ENCODE measurements around the gene KIF26B.

Gene KIF26B

DNA sequence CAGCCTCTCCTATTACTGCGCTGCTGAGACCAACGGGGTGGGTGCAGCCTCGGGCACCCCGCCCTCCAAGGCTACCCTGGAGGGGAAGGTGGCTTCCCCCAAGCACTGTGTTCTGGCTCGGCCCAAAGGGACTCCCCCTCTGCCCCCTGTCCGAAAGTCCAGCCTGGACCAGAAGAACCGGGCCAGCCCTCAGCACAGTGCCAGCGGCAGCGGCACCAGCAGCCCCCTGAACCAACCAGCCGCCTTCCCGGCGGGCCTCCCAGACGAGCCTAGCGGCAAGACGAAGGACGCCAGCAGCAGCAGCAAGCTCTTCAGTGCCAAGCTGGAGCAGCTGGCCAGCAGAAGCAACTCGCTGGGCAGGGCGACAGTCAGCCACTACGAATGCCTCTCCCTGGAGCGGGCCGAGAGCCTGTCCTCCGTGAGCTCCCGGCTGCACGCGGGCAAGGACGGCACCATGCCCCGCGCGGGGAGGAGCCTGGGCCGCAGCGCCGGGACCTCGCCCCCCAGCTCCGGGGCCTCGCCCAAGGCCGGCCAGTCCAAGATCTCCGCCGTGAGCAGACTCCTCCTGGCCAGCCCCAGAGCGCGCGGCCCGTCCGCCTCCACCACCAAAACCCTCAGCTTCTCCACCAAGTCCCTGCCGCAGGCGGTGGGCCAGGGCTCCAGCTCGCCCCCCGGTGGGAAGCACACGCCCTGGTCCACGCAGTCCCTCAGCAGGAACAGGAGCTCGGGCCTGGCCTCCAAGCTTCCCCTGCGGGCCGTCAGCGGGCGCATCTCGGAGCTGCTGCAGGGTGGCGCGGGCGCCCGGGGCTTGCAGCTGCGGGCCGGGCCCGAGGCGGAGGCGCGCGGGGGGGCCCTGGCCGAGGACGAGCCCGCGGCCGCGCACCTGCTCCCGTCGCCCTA is 533.1 kb downstream of the KIF26B start:
- H3K4me3 ChIP-seq (ENCODE audit: low read depth, low read length, poor library complexity, severe bottlenecking) = no peak overlapping the region
- no peak overlapping the region for H3K4me2 ChIP-seq (ENCODE audit: low read length)

DNA sequence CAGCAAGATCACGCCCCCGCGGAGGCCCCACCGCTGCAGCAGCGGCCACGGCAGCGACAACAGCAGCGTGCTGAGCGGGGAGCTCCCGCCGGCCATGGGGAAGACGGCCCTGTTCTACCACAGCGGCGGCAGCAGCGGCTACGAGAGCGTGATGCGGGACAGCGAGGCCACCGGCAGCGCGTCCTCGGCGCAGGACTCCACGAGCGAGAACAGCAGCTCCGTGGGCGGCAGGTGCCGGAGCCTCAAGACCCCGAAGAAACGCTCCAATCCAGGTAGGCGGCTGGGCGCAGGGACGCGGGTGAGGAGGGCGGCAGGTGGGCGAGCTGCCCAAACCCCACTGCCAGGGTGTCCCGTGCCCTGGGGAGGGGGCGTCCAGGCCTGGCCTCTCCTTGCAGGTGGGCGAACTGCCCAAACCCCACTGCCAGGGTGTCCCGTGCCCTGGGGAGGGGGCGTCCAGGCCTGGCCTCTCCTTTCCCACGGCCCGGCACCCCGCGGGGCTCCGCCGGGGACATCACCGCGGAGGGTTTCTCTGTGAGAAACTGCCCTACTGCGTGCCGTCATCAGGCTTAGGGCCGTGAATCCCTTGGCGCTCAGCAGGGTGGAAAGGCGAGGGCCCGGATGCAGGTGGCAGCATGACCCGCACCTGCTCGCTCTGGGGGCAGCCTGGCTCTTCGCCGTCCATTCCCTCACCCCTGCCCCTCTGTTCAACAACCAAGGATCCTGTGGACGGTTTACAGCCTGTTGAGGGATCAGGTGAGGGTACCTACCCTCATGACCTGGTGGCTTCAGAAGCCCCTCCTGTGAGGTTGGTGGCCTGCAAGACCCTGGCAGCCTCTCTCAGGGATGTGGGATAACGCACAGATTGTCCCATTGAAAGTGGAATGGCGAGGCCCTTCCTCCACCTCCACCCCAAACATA is 534.0 kb downstream of the KIF26B start:
- H3K9me3 ChIP-seq (ENCODE audit: low read length) = no peaks in the 10 kb centered on the region
- no peaks in the 10 kb centered on the region for H3K36me3 ChIP-seq (ENCODE audit: insufficient read depth, low read length)
- no peaks in the 10 kb centered on the region for H3K79me2 ChIP-seq (ENCODE audit: insufficient read depth, low read length)
- no peaks in the 10 kb centered on the region for H3K9me2 ChIP-seq (ENCODE audit: low read depth, low read length)
- H3F3A ChIP-seq (ENCODE audit: insufficient read depth, low read length) = no peaks in the 10 kb centered on the region
- no peaks in the 10 kb centered on the region for H3K27me3 ChIP-seq (ENCODE audit: insufficient read depth, low read length)
- H2AFZ ChIP-seq (ENCODE audit: low read length) = no peak overlapping the region
- no peaks in the 10 kb centered on the region for H3K4me1 ChIP-seq (ENCODE audit: insufficient read depth, low read length, severe bottlenecking)
- no peak overlapping the region for H3K9ac ChIP-seq (ENCODE audit: low read length)
- H3K27ac ChIP-seq (ENCODE audit: low read depth, low read length, poor library complexity, severe bottlenecking) = no peak overlapping the region
- no peaks in the 10 kb centered on the region for H4K20me1 ChIP-seq (ENCODE audit: insufficient read depth, low read length)
- no peak overlapping the region for H3K4me3 ChIP-seq (ENCODE audit: low read depth, low read length, poor library complexity, severe bottlenecking)
- no peak overlapping the region for H3K4me2 ChIP-seq (ENCODE audit: low read length)
- TF ChIP-seq, protein P1, sequence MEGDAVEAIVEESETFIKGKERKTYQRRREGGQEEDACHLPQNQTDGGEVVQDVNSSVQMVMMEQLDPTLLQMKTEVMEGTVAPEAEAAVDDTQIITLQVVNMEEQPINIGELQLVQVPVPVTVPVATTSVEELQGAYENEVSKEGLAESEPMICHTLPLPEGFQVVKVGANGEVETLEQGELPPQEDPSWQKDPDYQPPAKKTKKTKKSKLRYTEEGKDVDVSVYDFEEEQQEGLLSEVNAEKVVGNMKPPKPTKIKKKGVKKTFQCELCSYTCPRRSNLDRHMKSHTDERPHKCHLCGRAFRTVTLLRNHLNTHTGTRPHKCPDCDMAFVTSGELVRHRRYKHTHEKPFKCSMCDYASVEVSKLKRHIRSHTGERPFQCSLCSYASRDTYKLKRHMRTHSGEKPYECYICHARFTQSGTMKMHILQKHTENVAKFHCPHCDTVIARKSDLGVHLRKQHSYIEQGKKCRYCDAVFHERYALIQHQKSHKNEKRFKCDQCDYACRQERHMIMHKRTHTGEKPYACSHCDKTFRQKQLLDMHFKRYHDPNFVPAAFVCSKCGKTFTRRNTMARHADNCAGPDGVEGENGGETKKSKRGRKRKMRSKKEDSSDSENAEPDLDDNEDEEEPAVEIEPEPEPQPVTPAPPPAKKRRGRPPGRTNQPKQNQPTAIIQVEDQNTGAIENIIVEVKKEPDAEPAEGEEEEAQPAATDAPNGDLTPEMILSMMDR (IDR thresholded peaks at IDR 0.05; ENCODE audit: low read length) = no peak
- TF ChIP-seq EZH2 (IDR thresholded peaks at IDR 0.05; ENCODE audit: borderline replicate concordance, low read length) = no peak

More for the DNA sequence above, 533.1 kb downstream of the KIF26B start:
- Histone ChIP-seq H4K20me1 (ENCODE audit: insufficient read depth, low read length) (no peaks in the 10 kb centered on the region), H3K9ac (ENCODE audit: low read length) (no peak overlapping the region), H3K79me2 (ENCODE audit: insufficient read depth, low read length) (no peaks in the 10 kb centered on the region), H3K27ac (ENCODE audit: low read depth, low read length, poor library complexity, severe bottlenecking) (no peak overlapping the region), H3K4me1 (ENCODE audit: insufficient read depth, low read length, severe bottlenecking) (no peaks in the 10 kb centered on the region), H3K36me3 (ENCODE audit: insufficient read depth, low read length) (no peaks in the 10 kb centered on the region), H3K27me3 (ENCODE audit: insufficient read depth, low read length) (no peaks in the 10 kb centered on the region), H3F3A (ENCODE audit: insufficient read depth, low read length) (no peaks in the 10 kb centered on the region), H2AFZ (ENCODE audit: low read length) (no peak overlapping the region), H3K9me3 (ENCODE audit: low read length) (no peaks in the 10 kb centered on the region), H3K9me2 (ENCODE audit: low read depth, low read length) (no peaks in the 10 kb centered on the region)
- no peak for TF ChIP-seq EZH2 (IDR thresholded peaks at IDR 0.05; ENCODE audit: borderline replicate concordance, low read length)
- TF ChIP-seq, protein P1 (IDR thresholded peaks at IDR 0.05; ENCODE audit: low read length) = no peak

DNA sequence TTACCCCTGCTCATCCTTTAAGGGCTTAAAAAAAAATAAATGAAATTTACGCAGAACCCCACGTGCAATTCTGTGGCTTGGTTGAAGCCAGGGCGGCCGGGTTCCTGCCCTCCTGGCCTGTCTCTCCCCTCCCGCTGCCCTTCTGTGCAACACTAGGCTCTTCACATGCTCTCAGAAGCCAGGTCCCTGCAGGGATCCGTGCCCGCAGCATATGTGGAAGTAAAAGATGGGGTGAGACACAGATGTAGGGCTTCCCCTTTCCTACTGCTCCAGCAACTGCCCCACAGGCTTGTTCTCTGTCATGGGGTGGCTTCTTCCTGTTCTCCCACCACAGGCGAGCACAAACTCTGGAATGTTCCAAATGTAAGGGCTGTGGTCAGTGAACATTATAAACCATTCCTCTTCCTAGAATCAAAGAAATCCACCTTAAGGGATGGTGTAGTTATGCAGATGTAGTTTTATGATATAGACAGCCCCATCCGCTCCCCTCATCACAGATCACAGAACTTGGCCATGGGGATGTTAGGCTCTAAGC is 535.4 kb downstream of the KIF26B start:
- TF ChIP-seq, protein P1 (IDR thresholded peaks at IDR 0.05; ENCODE audit: low read length) = no peak
- no peak for TF ChIP-seq EZH2 (IDR thresholded peaks at IDR 0.05; ENCODE audit: borderline replicate concordance, low read length)

More for the DNA sequence above, 535.4 kb downstream of the KIF26B start:
- Histone ChIP-seq H3K27ac (ENCODE audit: low read depth, low read length, poor library complexity, severe bottlenecking) (no peak overlapping the region), H3K36me3 (ENCODE audit: insufficient read depth, low read length) (no peaks in the 10 kb centered on the region), H3K9me2 (ENCODE audit: low read depth, low read length) (no peaks in the 10 kb centered on the region), H4K20me1 (ENCODE audit: insufficient read depth, low read length) (no peaks in the 10 kb centered on the region), H3F3A (ENCODE audit: insufficient read depth, low read length) (no peaks in the 10 kb centered on the region), H3K4me1 (ENCODE audit: insufficient read depth, low read length, severe bottlenecking) (no peaks in the 10 kb centered on the region), H3K9ac (ENCODE audit: low read length) (no peak overlapping the region), H3K4me2 (ENCODE audit: low read length) (no peak overlapping the region), H3K4me3 (ENCODE audit: low read depth, low read length, poor library complexity, severe bottlenecking) (no peak overlapping the region), H3K79me2 (ENCODE audit: insufficient read depth, low read length) (no peaks in the 10 kb centered on the region), H2AFZ (ENCODE audit: low read length) (no peak overlapping the region), H3K9me3 (ENCODE audit: low read length) (no peaks in the 10 kb centered on the region), H3K27me3 (ENCODE audit: insufficient read depth, low read length) (no peaks in the 10 kb centered on the region)
